Mucosa of rectum (tissue), 2 donors: ENCODE results near the gene PPP1R1B.

ENCODE experiments used
- H3K27ac ChIP-seq, 2 donors: one replicate each; pipeline ENCODE4 v1.7.0; 2013; ENCODE audit warnings: inconsistent platforms in 2 of 2, low read depth in 2 of 2, low read length in 2 of 2
- H3K27me3 ChIP-seq, 2 donors: one replicate each; pipeline ENCODE4 v1.7.0; 2013; ENCODE audit warnings: low read length in 2 of 2; ENCODE audit not compliant: control insufficient read depth in 2 of 2, insufficient read depth in 2 of 2
- H3K36me3 ChIP-seq, 2 donors: one replicate each; pipeline ENCODE4 v1.7.0; 2013; ENCODE audit warnings: low read length in 2 of 2; ENCODE audit not compliant: control insufficient read depth in 2 of 2, insufficient read depth in 2 of 2
- H3K4me1 ChIP-seq, 2 donors: one replicate each; pipeline ENCODE4 v1.7.0; 2013; ENCODE audit warnings: low read length in 2 of 2, mild to moderate bottlenecking in 1 of 2; ENCODE audit not compliant: control insufficient read depth in 2 of 2, insufficient read depth in 2 of 2
- H3K4me3 ChIP-seq, 2 donors: one replicate each; pipeline ENCODE4 v1.7.0; 2013; ENCODE audit warnings: low read length in 2 of 2
- H3K9ac ChIP-seq, 2 donors: one replicate each; pipeline ENCODE4 v1.7.0; 2013; ENCODE audit warnings: low read length in 2 of 2, low read depth in 1 of 2, mild to moderate bottlenecking in 1 of 2
- H3K9me3 ChIP-seq, 2 donors: one replicate each; pipeline ENCODE4 v1.7.0; 2013; ENCODE audit warnings: low read length in 2 of 2; ENCODE audit not compliant: control insufficient read depth in 2 of 2
- donor health status: healthy.
- donor health status: Normal muscosa, but diverticular disease.

Gene PPP1R1B

DNA sequence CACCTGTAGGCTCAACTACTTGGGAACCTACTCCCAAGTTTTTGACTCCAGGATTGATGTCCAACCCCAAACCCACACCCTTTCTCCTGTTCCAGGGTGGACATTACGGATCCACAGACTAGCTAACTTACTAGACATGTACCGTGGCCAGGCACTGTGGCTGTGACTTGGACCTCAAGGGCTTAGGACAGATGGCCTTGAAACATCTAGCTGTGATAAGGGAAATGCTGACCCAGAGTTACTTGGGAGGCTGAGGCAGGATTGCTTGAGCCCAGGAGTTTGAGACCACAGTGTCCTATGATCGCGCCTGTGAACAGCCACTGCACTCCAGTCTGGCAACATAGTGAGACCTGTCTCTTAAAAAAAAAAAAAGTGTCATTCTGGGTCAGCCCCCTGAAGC lies 14.3 kb downstream of the PPP1R1B start:
- H3K9ac ChIP-seq = no peak overlapping the region
- H3K36me3 ChIP-seq = peaks cover 19% of the 10 kb centered on the region in 2 donors
- H3K27ac ChIP-seq = no peak overlapping the region
- H3K4me1 ChIP-seq = peaks cover 24 to 26% of the 10 kb centered on the region in 2 donors
- no peaks in the 10 kb centered on the region for H3K9me3 ChIP-seq
- H3K27me3 ChIP-seq = no peaks in the 10 kb centered on the region
- no peak overlapping the region for H3K4me3 ChIP-seq

DNA sequence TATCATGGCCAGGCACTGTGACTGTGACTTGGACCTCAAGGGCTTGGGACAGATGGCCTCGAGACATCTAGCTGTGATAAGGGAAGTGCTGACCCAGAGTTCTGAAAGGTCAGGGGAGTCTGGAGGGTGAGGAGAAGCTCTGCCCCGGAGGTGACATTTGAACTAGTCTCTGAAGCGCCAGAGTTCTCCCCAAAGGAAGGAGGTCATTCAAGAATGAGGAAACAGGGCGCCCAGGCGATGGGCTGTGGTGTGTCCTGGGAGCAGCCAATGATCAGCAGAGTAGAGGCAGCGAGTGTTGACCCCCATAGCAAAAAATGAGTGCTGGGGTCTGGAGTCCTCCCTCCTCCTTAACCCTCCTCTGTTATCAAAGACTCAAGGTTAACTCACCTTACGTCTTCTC lies 15.1 kb downstream of the PPP1R1B start:
- peaks cover 19 to 21% of the 10 kb centered on the region in 2 donors for H3K36me3 ChIP-seq
- H3K9me3 ChIP-seq = no peaks in the 10 kb centered on the region
- H3K4me1 ChIP-seq = peaks cover 19 to 20% of the 10 kb centered on the region in 2 donors
- no peak overlapping the region for H3K9ac ChIP-seq
- H3K4me3 ChIP-seq = no peak overlapping the region
- no peaks in the 10 kb centered on the region for H3K27me3 ChIP-seq
- no peak overlapping the region for H3K27ac ChIP-seq

DNA sequence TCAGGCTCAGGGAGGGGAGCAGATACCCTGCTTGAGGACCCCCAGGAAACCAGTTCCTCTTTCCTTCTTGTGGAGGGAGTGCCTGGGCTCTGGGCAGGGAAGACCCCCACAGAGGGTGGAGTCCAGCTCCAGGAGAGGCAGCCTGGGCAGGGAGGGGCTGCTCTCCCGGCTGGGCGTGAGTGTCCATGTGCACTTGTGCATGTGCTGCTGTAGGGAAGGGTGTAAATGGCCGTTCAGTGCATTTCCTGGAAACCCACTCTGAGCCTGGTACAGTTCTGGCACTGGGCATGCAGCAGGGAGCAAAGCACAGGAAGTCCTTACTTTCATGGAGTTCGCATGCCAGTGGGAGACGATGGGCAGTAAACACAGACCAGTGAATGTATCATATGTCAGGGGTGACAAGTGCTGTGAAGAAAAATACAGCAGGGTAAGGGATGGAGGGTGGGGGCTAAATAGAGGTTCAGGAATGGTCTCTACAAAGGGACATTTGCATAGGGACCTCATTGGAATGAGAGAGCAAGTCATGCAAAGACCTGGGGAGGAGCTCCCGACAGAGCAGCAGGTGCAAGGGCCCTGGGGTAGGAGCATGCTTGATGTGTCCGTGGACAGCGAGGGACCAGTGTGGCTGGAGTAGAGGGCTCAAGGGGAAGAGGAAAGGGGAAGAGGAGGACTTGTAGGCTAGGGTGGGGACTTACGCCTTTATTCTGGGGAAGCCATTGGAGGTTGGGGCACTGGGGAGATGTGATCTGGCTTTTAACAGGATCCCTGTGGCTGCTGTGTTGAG lies 15.7 kb downstream of the PPP1R1B start:
- Histone ChIP-seq H3K4me1 (peaks cover 19 to 20% of the 10 kb centered on the region in 2 donors), H3K27me3 (no peaks in the 10 kb centered on the region), H3K36me3 (peaks cover 19 to 21% of the 10 kb centered on the region in 2 donors), H3K27ac (no peak overlapping the region), H3K4me3 (no peak overlapping the region), H3K9ac (no peak overlapping the region), H3K9me3 (no peaks in the 10 kb centered on the region)

DNA sequence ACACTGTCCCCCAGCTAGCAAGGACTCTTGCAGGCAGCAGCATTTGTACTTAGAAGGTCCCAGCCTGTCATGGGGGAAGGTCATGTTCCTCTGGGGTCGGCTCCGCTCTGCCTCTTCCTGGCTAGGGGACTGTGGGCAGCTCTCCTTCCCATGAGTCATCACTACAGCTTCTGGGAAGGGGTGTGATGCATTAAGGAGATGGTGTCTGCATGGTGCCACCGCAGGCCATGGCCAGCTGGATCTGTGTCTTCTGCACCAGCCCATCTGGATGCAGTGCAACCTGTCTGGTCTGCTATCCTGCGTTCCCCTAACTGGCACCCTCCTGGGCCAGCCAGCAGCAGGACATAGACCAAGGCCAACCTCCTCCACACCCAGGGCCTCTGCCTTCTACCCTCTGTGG lies 16.5 kb downstream of the PPP1R1B start:
- H3K9me3 ChIP-seq = no peaks in the 10 kb centered on the region
- peaks cover 16 to 17% of the 10 kb centered on the region in 2 donors for H3K36me3 ChIP-seq
- no peaks in the 10 kb centered on the region for H3K27me3 ChIP-seq
- peaks cover 11 to 12% of the 10 kb centered on the region in 2 donors for H3K4me1 ChIP-seq
- no peak overlapping the region for H3K4me3 ChIP-seq
- no peak overlapping the region for H3K27ac ChIP-seq
- H3K9ac ChIP-seq = no peak overlapping the region

DNA sequence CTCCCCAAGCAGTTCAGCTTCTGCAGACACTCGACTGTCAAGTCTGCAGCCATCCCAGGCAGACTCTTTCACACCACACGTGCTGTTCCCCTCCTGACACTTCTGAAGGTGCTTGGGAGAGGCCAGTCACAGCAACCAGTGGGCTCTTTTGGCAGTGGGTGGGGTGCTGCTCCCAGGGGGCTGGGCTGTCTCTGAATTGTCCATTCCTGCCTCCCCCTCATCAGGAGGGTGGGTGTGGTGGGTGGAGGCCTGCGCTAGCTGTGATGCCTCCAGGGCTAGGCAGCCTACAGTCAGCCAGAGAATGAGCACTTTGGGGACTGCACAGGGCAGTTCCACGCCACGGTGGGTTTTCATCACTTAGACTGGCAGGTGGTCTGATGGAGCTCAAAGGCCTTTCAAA lies 20.5 kb downstream of the PPP1R1B start:
- no peak overlapping the region for H3K4me3 ChIP-seq
- no peak overlapping the region for H3K27ac ChIP-seq
- H3K36me3 ChIP-seq = peaks cover 7 to 13% of the 10 kb centered on the region in 2 donors
- no peak overlapping the region for H3K9ac ChIP-seq
- H3K27me3 ChIP-seq = no peaks in the 10 kb centered on the region
- H3K4me1 ChIP-seq = peaks cover 14 to 19% of the 10 kb centered on the region in 2 donors
- H3K9me3 ChIP-seq = no peaks in the 10 kb centered on the region

DNA sequence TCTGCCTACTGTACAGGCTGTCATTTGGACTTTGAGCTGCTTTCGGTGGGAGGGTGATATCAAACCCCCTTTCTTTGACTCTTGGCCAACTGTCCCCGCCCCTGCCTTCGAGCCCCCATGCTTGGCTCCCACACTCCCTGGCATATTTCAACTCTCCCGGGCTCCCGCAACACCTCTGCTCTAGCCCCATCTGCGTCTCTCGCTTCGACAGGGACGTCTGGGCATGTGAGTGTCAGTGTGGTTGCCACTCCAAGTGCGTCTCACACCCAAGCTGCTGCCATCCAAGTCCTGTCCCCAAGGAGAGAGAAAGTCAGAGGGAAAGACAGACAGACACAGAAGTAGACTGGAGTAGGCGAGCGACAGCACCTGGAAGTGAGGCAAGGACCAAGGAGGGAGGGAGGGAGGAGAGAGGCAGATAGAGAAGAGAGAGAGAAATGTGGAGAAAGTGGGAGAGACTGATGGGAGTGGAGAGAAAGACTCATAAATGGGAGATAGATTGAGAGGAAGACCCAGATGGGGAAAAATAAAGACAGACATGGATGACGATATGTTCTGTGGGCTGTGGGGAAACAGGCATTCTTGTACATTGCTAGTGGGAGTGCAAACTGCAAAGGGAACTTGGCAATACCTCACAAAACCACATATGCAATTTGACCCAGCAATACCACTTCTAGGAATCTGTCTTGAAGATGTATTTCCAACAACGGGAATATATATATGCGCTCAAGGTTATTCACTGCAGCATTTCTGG lies 22.0 kb downstream of the PPP1R1B start:
- Histone ChIP-seq H3K27ac (no peak overlapping the region), H3K9ac (no peak overlapping the region), H3K27me3 (no peaks in the 10 kb centered on the region), H3K36me3 (peaks cover 2 to 11% of the 10 kb centered on the region in 2 donors), H3K9me3 (no peaks in the 10 kb centered on the region), H3K4me1 (peaks cover 26 to 33% of the 10 kb centered on the region in 2 donors), H3K4me3 (no peak overlapping the region)

DNA sequence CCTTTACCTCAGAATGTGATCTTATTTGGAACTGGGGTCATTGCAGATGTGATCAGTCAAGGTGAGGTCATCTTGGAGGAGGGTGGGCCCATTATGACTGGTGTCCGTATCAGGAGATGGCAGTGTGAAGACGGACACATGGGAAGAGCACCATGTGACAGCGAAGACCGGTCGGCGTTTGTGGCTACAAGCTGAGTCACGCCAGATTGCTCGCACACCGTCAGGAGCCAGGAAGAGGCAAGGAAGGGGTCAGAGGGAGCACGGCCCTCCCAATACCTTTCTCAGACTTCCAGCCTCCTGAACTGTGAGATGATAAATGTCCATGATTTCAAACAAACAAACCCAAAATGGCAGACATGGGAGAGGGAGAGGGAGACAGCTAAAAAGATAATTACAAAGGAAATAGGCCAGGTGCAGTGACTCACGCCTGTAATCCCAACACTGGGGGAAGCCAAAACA lies 23.4 kb downstream of the PPP1R1B start:
- peaks cover 4 to 11% of the 10 kb centered on the region in 2 donors for H3K36me3 ChIP-seq
- H3K4me1 ChIP-seq = peaks cover 26 to 33% of the 10 kb centered on the region in 2 donors
- H3K9me3 ChIP-seq = no peaks in the 10 kb centered on the region
- H3K27me3 ChIP-seq = no peaks in the 10 kb centered on the region
- H3K4me3 ChIP-seq = no peak overlapping the region
- H3K9ac ChIP-seq = no peak overlapping the region
- no peak overlapping the region for H3K27ac ChIP-seq

DNA sequence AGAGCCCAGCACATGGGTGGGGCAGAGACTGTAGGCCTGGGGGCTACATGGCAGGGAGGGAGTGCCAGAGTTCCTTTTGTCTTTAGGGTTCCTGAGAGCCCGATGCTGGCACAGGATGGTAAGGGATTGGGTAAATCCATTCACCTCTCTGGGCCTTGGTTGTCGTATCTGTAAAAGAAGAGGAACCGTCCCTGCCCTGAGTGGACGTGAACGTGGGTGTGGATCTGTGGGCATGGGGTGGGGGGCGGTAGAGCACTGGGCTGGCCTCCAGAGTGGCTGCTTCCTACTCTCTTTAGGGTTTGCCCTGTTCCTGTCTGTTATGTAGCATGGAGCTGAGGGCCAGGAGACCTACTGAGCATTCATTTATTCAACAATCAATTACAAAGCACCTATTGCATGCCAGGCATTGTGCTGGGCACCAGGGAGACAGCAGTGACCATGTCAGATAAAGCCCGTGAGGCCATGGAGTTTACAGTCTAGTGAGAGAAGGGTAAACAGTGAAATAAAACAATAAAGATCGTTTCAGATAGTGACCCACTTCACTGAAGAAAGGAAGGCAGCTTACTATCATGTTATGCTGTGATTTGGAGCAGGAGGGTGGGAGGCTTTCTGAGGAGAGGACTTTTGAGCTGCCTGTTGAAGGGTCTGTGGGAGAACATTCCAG lies 25.3 kb downstream of the PPP1R1B start:
- Histone ChIP-seq H3K9ac (peak overlapping the region in 1 of 2 donors; percentile 41), H3K27me3 (no peaks in the 10 kb centered on the region), H3K4me3 (no peak overlapping the region), H3K36me3 (peaks cover 8 to 15% of the 10 kb centered on the region in 2 donors), H3K27ac (peak overlapping the region; percentile 71 to 83), H3K4me1 (peaks cover 26 to 31% of the 10 kb centered on the region in 2 donors), H3K9me3 (no peaks in the 10 kb centered on the region)

DNA sequence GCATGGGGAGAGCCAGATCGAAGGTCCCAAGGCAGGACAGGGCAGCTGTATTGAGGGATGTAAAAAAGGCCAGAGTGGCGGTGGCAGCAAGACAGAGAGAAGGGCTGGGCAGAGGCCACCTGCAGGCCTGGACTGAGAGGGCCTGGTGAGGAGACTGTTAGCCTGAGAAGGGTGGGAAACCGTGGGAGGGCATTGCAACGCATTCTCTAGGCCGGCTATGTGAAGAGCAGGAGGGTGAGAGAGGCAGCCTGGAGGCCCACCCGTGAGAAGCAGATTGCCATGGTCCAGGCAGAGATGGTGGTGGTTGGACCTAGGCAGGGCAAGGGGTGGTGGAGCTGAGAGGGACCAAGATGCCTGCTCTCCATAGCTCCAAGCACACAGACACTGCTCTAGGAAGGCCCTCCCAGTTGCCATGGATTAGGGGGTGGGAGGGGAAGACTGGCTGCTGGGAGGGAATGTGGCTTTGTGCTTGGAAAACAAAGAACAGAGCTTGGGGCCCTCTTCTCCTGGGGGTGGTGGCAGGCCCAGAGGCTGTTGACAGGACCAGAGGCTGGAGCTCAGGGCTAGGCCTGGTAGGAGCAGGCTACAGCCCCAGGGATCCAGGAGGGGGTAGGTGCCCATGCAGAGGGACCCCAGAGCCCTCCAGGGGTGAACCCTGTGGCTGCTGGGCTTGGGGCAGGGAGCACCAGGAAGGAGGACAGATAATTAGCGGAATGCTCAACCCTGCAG lies 26.0 kb downstream of the PPP1R1B start:
- peaks cover 26 to 31% of the 10 kb centered on the region in 2 donors for H3K4me1 ChIP-seq
- H3K9ac ChIP-seq = peak overlapping the region in 1 of 2 donors; percentile 41
- H3K36me3 ChIP-seq = peaks cover 11 to 19% of the 10 kb centered on the region in 2 donors
- H3K27me3 ChIP-seq = no peaks in the 10 kb centered on the region
- H3K4me3 ChIP-seq = no peak overlapping the region
- H3K27ac ChIP-seq = peak overlapping the region; percentile 71 to 83
- no peaks in the 10 kb centered on the region for H3K9me3 ChIP-seq
